Measurements from ENCODE around the gene PLCL2.

Gene PLCL2

DNA sequence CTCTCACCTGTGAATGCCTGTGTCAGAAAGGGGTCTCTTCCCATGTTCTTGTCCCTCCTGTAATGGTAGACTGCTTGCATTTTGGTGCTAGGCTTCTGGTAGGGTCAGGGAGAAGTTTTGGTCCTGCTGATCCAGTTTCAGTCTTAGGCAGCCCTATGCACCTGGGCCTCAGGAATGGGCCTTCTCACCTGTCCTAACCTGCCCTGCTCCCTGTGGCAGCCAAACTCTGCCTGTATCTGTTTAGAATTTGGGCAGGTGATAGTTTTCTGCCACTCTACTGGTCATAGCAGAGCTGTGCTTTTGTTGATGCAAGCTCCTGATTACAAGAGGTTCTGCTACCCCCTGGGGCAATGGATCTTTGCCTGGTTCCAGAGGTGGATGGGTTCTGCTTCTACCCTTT is 118.7 kb downstream of the PLCL2 start:
- Histone ChIP-seq H3K9me3 (ENCODE audit: insufficient read depth, low read depth, low read length) (peaks cover 5% of the 10 kb centered on the region; the same call in 1 of the 2 replicates), H3K4me3 (ENCODE audit: low read length) (no peak overlapping the region), H3K36me3 (ENCODE audit: insufficient read depth, low read length) (no peaks in the 10 kb centered on the region), H3K9ac (ENCODE audit: low read depth, low read length) (no peak overlapping the region), H3K27ac (ENCODE audit: low read depth, low read length) (no peak overlapping the region), H3K4me1 (ENCODE audit: insufficient read depth, low read length) (peaks cover 29% of the 10 kb centered on the region), H3K27me3 (ENCODE audit: insufficient read depth, low read length) (peaks cover 78% of the 10 kb centered on the region)

GRCh38 chr3:17006132-17006852 is 121.5 kb downstream of the PLCL2 start:
- no peaks in the 10 kb centered on the region; the same call in 1 of the 2 replicates for H3K36me3 ChIP-seq (ENCODE audit: insufficient read depth, low read length)
- peaks cover 5% of the 10 kb centered on the region; the same call in 1 of the 2 replicates for H3K9me3 ChIP-seq (ENCODE audit: insufficient read depth, low read depth, low read length)
- H3K9ac ChIP-seq (ENCODE audit: low read depth, low read length), result no peak overlapping the region
- no peak overlapping the region for H3K4me3 ChIP-seq (ENCODE audit: low read length)
- peaks cover 50% of the 10 kb centered on the region for H3K27me3 ChIP-seq (ENCODE audit: insufficient read depth, low read length)
- no peak overlapping the region for H3K27ac ChIP-seq (ENCODE audit: low read depth, low read length)
- peaks cover 24% of the 10 kb centered on the region for H3K4me1 ChIP-seq (ENCODE audit: insufficient read depth, low read length)
- WGBS, result 82% methylated on average over 2 of the region's 2 CpGs

DNA sequence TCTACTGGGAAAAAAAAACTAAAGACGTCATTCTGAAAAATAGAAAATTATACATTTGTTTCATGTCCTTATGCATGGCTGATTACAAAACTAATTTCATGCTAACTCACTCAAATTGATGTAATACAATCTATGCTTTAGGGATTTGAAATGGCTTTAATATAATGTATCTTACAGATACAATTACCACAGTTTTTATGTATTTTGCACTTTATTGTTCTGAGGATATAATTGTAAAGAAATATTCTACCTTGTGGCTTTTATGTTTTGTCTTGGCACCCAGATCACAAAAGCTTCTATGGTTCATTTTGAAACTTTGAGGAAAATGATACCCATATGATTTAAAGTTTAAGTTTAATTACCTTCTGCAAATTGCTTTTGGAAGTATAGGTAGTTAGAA is 122.5 kb downstream of the PLCL2 start:
- H3K27me3 ChIP-seq (ENCODE audit: insufficient read depth, low read length), result peaks cover 40% of the 10 kb centered on the region
- H3K4me1 ChIP-seq (ENCODE audit: insufficient read depth, low read length), result peaks cover 24% of the 10 kb centered on the region
- H3K9me3 ChIP-seq (ENCODE audit: insufficient read depth, low read depth, low read length), result no peaks in the 10 kb centered on the region
- 100% methylated on average over 1 of the region's 1 CpG for WGBS
- no peaks in the 10 kb centered on the region; the same call in 1 of the 2 replicates for H3K36me3 ChIP-seq (ENCODE audit: insufficient read depth, low read length)
- no peak overlapping the region for H3K9ac ChIP-seq (ENCODE audit: low read depth, low read length)
- H3K27ac ChIP-seq (ENCODE audit: low read depth, low read length), result no peak overlapping the region
- H3K4me3 ChIP-seq (ENCODE audit: low read length), result no peak overlapping the region

DNA sequence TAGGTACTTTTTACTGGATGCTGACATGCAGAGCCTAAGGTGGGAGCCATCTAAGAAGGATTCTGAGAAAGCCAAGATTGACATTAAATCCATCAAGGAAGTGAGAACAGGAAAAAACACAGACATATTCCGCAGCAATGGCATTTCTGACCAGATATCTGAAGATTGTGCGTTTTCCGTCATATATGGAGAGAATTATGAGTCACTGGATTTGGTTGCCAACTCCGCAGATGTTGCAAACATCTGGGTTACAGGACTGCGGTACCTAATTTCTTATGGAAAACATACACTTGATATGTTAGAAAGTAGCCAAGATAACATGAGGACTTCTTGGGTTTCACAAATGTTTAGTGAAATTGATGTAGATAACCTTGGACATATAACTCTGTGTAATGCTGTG is 125.1 kb downstream of the PLCL2 start:
- no peaks in the 10 kb centered on the region for H3K9me3 ChIP-seq (ENCODE audit: insufficient read depth, low read depth, low read length)
- H3K36me3 ChIP-seq (ENCODE audit: insufficient read depth, low read length), result no peaks in the 10 kb centered on the region; the same call in 1 of the 2 replicates
- H3K4me1 ChIP-seq (ENCODE audit: insufficient read depth, low read length), result peaks cover 20% of the 10 kb centered on the region
- no peak overlapping the region for H3K4me3 ChIP-seq (ENCODE audit: low read length)
- no peak overlapping the region for H3K9ac ChIP-seq (ENCODE audit: low read depth, low read length)
- no peak overlapping the region for H3K27ac ChIP-seq (ENCODE audit: low read depth, low read length)
- 96% methylated on average over 5 of the region's 5 CpGs for WGBS
- H3K27me3 ChIP-seq (ENCODE audit: insufficient read depth, low read length), result peaks cover 15% of the 10 kb centered on the region; the same call in 1 of the 2 replicates

DNA sequence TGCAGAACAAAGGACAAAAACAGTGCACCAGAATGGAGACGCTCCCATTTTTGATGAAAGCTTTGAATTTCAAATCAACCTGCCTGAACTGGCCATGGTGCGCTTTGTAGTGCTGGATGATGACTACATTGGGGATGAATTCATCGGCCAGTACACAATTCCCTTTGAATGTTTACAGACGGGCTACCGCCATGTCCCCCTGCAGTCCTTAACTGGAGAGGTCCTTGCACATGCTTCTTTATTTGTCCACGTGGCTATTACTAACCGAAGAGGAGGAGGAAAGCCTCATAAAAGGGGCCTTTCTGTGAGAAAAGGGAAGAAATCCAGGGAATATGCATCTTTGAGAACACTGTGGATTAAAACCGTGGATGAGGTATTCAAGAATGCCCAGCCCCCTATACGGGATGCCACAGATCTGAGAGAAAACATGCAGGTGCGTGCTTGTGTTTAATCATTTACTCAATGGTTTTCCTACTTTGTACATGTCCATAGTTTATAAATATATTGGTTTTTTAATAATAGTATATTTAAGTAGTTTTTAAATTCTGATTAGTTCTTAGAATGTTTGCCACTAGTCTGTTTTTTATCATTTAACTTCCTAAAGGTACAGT is 127.1 kb downstream of the PLCL2 start:
- peaks cover 5% of the 10 kb centered on the region for H3K4me1 ChIP-seq (ENCODE audit: insufficient read depth, low read length)
- 92% methylated on average over 10 of the region's 10 CpGs for WGBS
- no peak overlapping the region for H3K4me3 ChIP-seq (ENCODE audit: low read length)
- H3K9ac ChIP-seq (ENCODE audit: low read depth, low read length), result no peak overlapping the region
- H3K36me3 ChIP-seq (ENCODE audit: insufficient read depth, low read length), result no peaks in the 10 kb centered on the region; the same call in 1 of the 2 replicates
- no peaks in the 10 kb centered on the region for H3K9me3 ChIP-seq (ENCODE audit: insufficient read depth, low read depth, low read length)
- H3K27me3 ChIP-seq (ENCODE audit: insufficient read depth, low read length), result no peaks in the 10 kb centered on the region; the same call in 1 of the 2 replicates
- H3K27ac ChIP-seq (ENCODE audit: low read depth, low read length), result no peak overlapping the region

DNA sequence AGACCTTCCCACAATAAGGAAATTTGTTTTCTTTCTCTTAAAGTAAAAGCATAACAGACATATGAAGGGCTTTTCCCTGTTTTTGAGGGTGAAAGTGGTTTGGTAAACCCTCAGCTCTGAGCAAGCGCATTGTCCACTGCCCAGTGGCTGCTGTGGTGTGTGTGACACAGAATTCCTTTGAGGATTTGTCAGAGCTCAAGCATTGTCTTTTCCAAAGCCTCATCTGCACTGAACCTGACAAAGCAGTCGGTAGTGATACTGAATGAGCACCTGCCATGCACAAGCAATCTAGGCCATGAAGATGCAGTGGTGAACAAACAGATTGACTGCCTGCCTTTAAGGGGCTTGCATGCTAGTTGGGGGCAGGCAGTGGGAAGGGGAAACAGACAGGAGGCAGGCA is 128.3 kb downstream of the PLCL2 start:
- peaks cover 8% of the 10 kb centered on the region for H3K4me1 ChIP-seq (ENCODE audit: insufficient read depth, low read length)
- no peaks in the 10 kb centered on the region; the same call in 1 of the 2 replicates for H3K36me3 ChIP-seq (ENCODE audit: insufficient read depth, low read length)
- no peak overlapping the region for H3K9ac ChIP-seq (ENCODE audit: low read depth, low read length)
- H3K9me3 ChIP-seq (ENCODE audit: insufficient read depth, low read depth, low read length), result no peaks in the 10 kb centered on the region
- H3K27ac ChIP-seq (ENCODE audit: low read depth, low read length), result no peak overlapping the region
- 73% methylated on average over 2 of the region's 2 CpGs for WGBS
- H3K4me3 ChIP-seq (ENCODE audit: low read length), result no peak overlapping the region
- H3K27me3 ChIP-seq (ENCODE audit: insufficient read depth, low read length), result no peaks in the 10 kb centered on the region

- peaks cover 9% of the 10 kb centered on the region for H3K4me1 ChIP-seq (ENCODE audit: insufficient read depth, low read length)
- no peaks in the 10 kb centered on the region; the same call in 1 of the 2 replicates for H3K36me3 ChIP-seq (ENCODE audit: insufficient read depth, low read length)
- no peak overlapping the region for H3K4me3 ChIP-seq (ENCODE audit: low read length)
- no peaks in the 10 kb centered on the region for H3K9me3 ChIP-seq (ENCODE audit: insufficient read depth, low read depth, low read length)
- 83% methylated on average over 4 of the region's 4 CpGs for WGBS
- H3K27me3 ChIP-seq (ENCODE audit: insufficient read depth, low read length), result no peaks in the 10 kb centered on the region
- no peak overlapping the region for H3K9ac ChIP-seq (ENCODE audit: low read depth, low read length)
- H3K27ac ChIP-seq (ENCODE audit: low read depth, low read length), result no peak overlapping the region
Observed at GRCh38 chr3:17013571-17013970, 128.8 kb downstream of the PLCL2 start.

GRCh38 chr3:17014284-17014683 is 129.5 kb downstream of the PLCL2 start:
- no peak overlapping the region for H3K4me3 ChIP-seq (ENCODE audit: low read length)
- H3K9me3 ChIP-seq (ENCODE audit: insufficient read depth, low read depth, low read length), result no peaks in the 10 kb centered on the region
- no peak overlapping the region for H3K27ac ChIP-seq (ENCODE audit: low read depth, low read length)
- no peaks in the 10 kb centered on the region; the same call in 1 of the 2 replicates for H3K36me3 ChIP-seq (ENCODE audit: insufficient read depth, low read length)
- H3K27me3 ChIP-seq (ENCODE audit: insufficient read depth, low read length), result no peaks in the 10 kb centered on the region
- 97% methylated on average over 2 of the region's 2 CpGs for WGBS
- H3K9ac ChIP-seq (ENCODE audit: low read depth, low read length), result no peak overlapping the region
- peaks cover 9% of the 10 kb centered on the region for H3K4me1 ChIP-seq (ENCODE audit: insufficient read depth, low read length)

DNA sequence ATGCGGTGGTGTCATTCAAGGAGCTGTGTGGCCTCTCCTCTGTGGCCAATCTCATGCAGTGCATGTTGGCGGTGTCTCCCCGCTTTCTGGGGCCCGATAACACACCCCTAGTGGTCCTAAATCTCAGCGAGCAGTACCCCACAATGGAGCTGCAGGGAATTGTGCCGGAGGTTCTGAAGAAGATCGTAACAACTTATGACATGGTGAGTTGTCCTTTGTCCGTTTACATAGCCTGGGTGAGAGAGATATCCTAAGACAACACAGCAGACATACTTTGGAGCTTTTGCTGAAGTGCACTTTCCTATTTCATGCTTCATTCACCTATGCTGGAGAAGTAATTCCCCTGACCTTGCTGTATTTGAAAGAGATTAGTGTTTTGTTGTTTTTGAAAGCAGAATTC is 130.0 kb downstream of the PLCL2 start:
- Histone ChIP-seq H3K4me3 (ENCODE audit: low read length) (no peak overlapping the region), H3K27me3 (ENCODE audit: insufficient read depth, low read length) (no peaks in the 10 kb centered on the region), H3K9me3 (ENCODE audit: insufficient read depth, low read depth, low read length) (no peaks in the 10 kb centered on the region), H3K36me3 (ENCODE audit: insufficient read depth, low read length) (no peaks in the 10 kb centered on the region; the same call in 1 of the 2 replicates), H3K9ac (ENCODE audit: low read depth, low read length) (no peak overlapping the region), H3K4me1 (ENCODE audit: insufficient read depth, low read length) (peaks cover 9% of the 10 kb centered on the region), H3K27ac (ENCODE audit: low read depth, low read length) (no peak overlapping the region)
- WGBS, result 94% methylated on average over 8 of the region's 8 CpGs

- no peak overlapping the region for H3K27ac ChIP-seq (ENCODE audit: low read depth, low read length)
- H3K4me1 ChIP-seq (ENCODE audit: insufficient read depth, low read length), result peaks cover 4% of the 10 kb centered on the region
- no peaks in the 10 kb centered on the region for H3K36me3 ChIP-seq (ENCODE audit: insufficient read depth, low read length)
- no peak overlapping the region for H3K4me3 ChIP-seq (ENCODE audit: low read length)
- H3K27me3 ChIP-seq (ENCODE audit: insufficient read depth, low read length), result no peaks in the 10 kb centered on the region
- no peak overlapping the region for H3K9ac ChIP-seq (ENCODE audit: low read depth, low read length)
- WGBS, result 93% methylated on average over 1 of the region's 1 CpG
- no peaks in the 10 kb centered on the region for H3K9me3 ChIP-seq (ENCODE audit: insufficient read depth, low read depth, low read length)
Observed at GRCh38 chr3:17021614-17022013, 136.9 kb downstream of the PLCL2 start.

GRCh38 chr3:17023006-17023664 is 138.4 kb downstream of the PLCL2 start:
- Histone ChIP-seq H3K27me3 (ENCODE audit: insufficient read depth, low read length) (no peaks in the 10 kb centered on the region), H3K4me1 (ENCODE audit: insufficient read depth, low read length) (peaks cover 6% of the 10 kb centered on the region), H3K4me3 (ENCODE audit: low read length) (no peak overlapping the region), H3K9me3 (ENCODE audit: insufficient read depth, low read depth, low read length) (no peaks in the 10 kb centered on the region), H3K9ac (ENCODE audit: low read depth, low read length) (no peak overlapping the region), H3K36me3 (ENCODE audit: insufficient read depth, low read length) (no peaks in the 10 kb centered on the region), H3K27ac (ENCODE audit: low read depth, low read length) (no peak overlapping the region)
- WGBS, result 82% methylated on average over 6 of the region's 6 CpGs
